Brain pericyte (primary cell): ENCODE results near the gene SPSB3.

ENCODE experiments used
- DNase-seq: peaks from one replicate; pipeline ENCODE4 v3.0.0-alpha.2; 2012; ENCODE audit warnings: low read depth, low spot score

Gene SPSB3

GRCh38 chr16:1763521-1764511, 18.6 kb downstream of the SPSB3 start:
- DNase-seq, result no peak

- no peak for DNase-seq
Observed at GRCh38 chr16:1762879-1763520, 19.4 kb downstream of the SPSB3 start.

- DNase-seq, result no peak
Observed at GRCh38 chr16:1762196-1762878, 20.0 kb downstream of the SPSB3 start.

GRCh38 chr16:1761751-1762150, 20.6 kb downstream of the SPSB3 start:
- DNase-seq, result no peak

- DNase-seq, result no peak
Observed at GRCh38 chr16:1760911-1761310, 21.5 kb downstream of the SPSB3 start.

- no peak for DNase-seq
Observed at GRCh38 chr16:1759511-1759910, 22.9 kb downstream of the SPSB3 start.

GRCh38 chr16:1758923-1759322, 23.4 kb downstream of the SPSB3 start:
- DNase-seq, result no peak

- DNase-seq, result no peak
Observed at GRCh38 chr16:1757714-1758461, 24.5 kb downstream of the SPSB3 start.

- no peak for DNase-seq
Observed at GRCh38 chr16:1754204-1754603, 28.2 kb downstream of the SPSB3 start.

- no peak for DNase-seq
Observed at GRCh38 chr16:1752853-1753252, 29.5 kb downstream of the SPSB3 start.

- DNase-seq, result no peak
Observed at GRCh38 chr16:1751946-1752345, 30.4 kb downstream of the SPSB3 start.

GRCh38 chr16:1749152-1750117, 32.9 kb downstream of the SPSB3 start:
- no peak for DNase-seq

GRCh38 chr16:1747934-1748333, 34.4 kb downstream of the SPSB3 start:
- no peak for DNase-seq

GRCh38 chr16:1746693-1747195, 35.6 kb downstream of the SPSB3 start:
- DNase-seq, result no peak

GRCh38 chr16:1745900-1746692, 36.3 kb downstream of the SPSB3 start:
- no peak for DNase-seq

GRCh38 chr16:1745181-1745899, 37.0 kb downstream of the SPSB3 start:
- no peak for DNase-seq

GRCh38 chr16:1744338-1744840, 38.0 kb downstream of the SPSB3 start:
- DNase-seq, result no peak
